Measurements from ENCODE around the gene CTNNA2. TPM values are rescaled to one million over a fixed set of nuclear protein-coding genes. Genes with fewer than 3 reads are reported as not detected.

The CTNNA2 gene
- total RNA-seq, 1 experiment from 2014 or later = not detected

GRCh38 chr2:79750321-79750720 is 237.5 kb downstream of the CTNNA2 start:
- ChIA-PET CTCF (no interaction called here), POLR2A (ENCODE audit: unreplicated experiment) (no interaction called here)
- Histone ChIP-seq H3K4me1 (replicated peaks; ENCODE audit: insufficient read depth) (no peaks in the 10 kb centered on the region), H3K27ac (no peak overlapping the region), H3K4me3 (no peak overlapping the region), H3K9me3 (ENCODE audit: insufficient read depth, low read depth) (no peaks in the 10 kb centered on the region), H4K20me1 (ENCODE audit: insufficient read depth) (no peaks in the 10 kb centered on the region), H3F3A (ENCODE audit: insufficient read depth, low read depth) (no peaks in the 10 kb centered on the region), H3K79me2 (ENCODE audit: low read depth) (no peaks in the 10 kb centered on the region), H3K4me2 (no peak overlapping the region), H3K27me3 (ENCODE audit: insufficient read depth, low read depth) (no peaks in the 10 kb centered on the region), H3K36me3 (ENCODE audit: low read depth) (no peaks in the 10 kb centered on the region), H3K9me2 (ENCODE audit: insufficient read depth) (no peaks in the 10 kb centered on the region), H2AFZ (no peak overlapping the region)
- intact Hi-C loops (cut with micrococcal nuclease; ENCODE audit: unreplicated experiment) = no loop called here
- BruUV-seq (replicated peaks) = no TSS peak
- TF ChIP-seq EZH2 (IDR thresholded peaks at IDR 0.05; ENCODE audit: low read depth) (no peak), CTCF (conservative IDR thresholded peaks at IDR 0.05) (no peak)
- DNase-seq = no peak

- DNase-seq = no peak
- POLR2A ChIA-PET (ENCODE audit: unreplicated experiment) = no interaction called here
- no peaks in the 10 kb centered on the region for H3K36me3 ChIP-seq (ENCODE audit: low read depth)
- CTCF ChIA-PET = no interaction called here
- H4K20me1 ChIP-seq (ENCODE audit: insufficient read depth) = no peaks in the 10 kb centered on the region
- H3K27ac ChIP-seq = no peak overlapping the region
- H3K4me1 ChIP-seq (replicated peaks; ENCODE audit: insufficient read depth) = no peaks in the 10 kb centered on the region
- no peaks in the 10 kb centered on the region for H3K9me3 ChIP-seq (ENCODE audit: insufficient read depth, low read depth)
- intact Hi-C loops (cut with micrococcal nuclease; ENCODE audit: unreplicated experiment) = no loop called here
- no peaks in the 10 kb centered on the region for H3F3A ChIP-seq (ENCODE audit: insufficient read depth, low read depth)
- BruUV-seq (replicated peaks) = no TSS peak
- no peaks in the 10 kb centered on the region for H3K79me2 ChIP-seq (ENCODE audit: low read depth)
- TF ChIP-seq CTCF (conservative IDR thresholded peaks at IDR 0.05) (no peak), EZH2 (IDR thresholded peaks at IDR 0.05; ENCODE audit: low read depth) (no peak)
- H3K4me2 ChIP-seq = no peak overlapping the region
- no peak overlapping the region for H2AFZ ChIP-seq
- peaks cover 12% of the 10 kb centered on the region for H3K27me3 ChIP-seq (ENCODE audit: insufficient read depth, low read depth)
- no peak overlapping the region for H3K4me3 ChIP-seq
- no peaks in the 10 kb centered on the region for H3K9me2 ChIP-seq (ENCODE audit: insufficient read depth)
Observed at GRCh38 chr2:79757526-79757925, 244.7 kb downstream of the CTNNA2 start.

- no TSS peak for BruUV-seq (replicated peaks)
- Histone ChIP-seq H3K4me1 (replicated peaks; ENCODE audit: insufficient read depth) (no peaks in the 10 kb centered on the region), H4K20me1 (ENCODE audit: insufficient read depth) (no peaks in the 10 kb centered on the region), H3K36me3 (ENCODE audit: low read depth) (no peaks in the 10 kb centered on the region), H3K9me2 (ENCODE audit: insufficient read depth) (no peaks in the 10 kb centered on the region), H3K79me2 (ENCODE audit: low read depth) (no peaks in the 10 kb centered on the region), H2AFZ (no peak overlapping the region), H3K4me2 (no peak overlapping the region), H3K9me3 (ENCODE audit: insufficient read depth, low read depth) (no peaks in the 10 kb centered on the region), H3F3A (ENCODE audit: insufficient read depth, low read depth) (no peaks in the 10 kb centered on the region), H3K27ac (no peak overlapping the region), H3K4me3 (no peak overlapping the region), H3K27me3 (ENCODE audit: insufficient read depth, low read depth) (peaks cover 12% of the 10 kb centered on the region)
- no peak for DNase-seq
- CTCF ChIA-PET = no interaction called here
- TF ChIP-seq CTCF (conservative IDR thresholded peaks at IDR 0.05) = no peak
- no peak for TF ChIP-seq EZH2 (IDR thresholded peaks at IDR 0.05; ENCODE audit: low read depth)
- POLR2A ChIA-PET (ENCODE audit: unreplicated experiment) = no interaction called here
- intact Hi-C loops (cut with micrococcal nuclease; ENCODE audit: unreplicated experiment) = no loop called here
Observed at GRCh38 chr2:79758042-79758441, 245.2 kb downstream of the CTNNA2 start.

All from PC-9 (cell line).